Suprapubic skin (tissue), 3 donors: ENCODE measurements around the gene GNB4.

Experiments
- CTCF ChIP-seq, 2 donors: fragments of 200-600 bp in 1 of 2; fragments of 450-650 bp in 1 of 2; sonication (generic) in 1 of 2; IDR thresholded peaks; one replicate each; pipeline ENCODE4 v1.5.1; 2016 to 2019; ENCODE audit warnings: antibody characterized with exemption in 2 of 2, mild to moderate bottlenecking in 1 of 2, moderate library complexity in 1 of 2
- POLR2AphosphoS5 ChIP-seq, 3 donors: sonication (generic); formaldehyde crosslinking; IDR thresholded peaks; one replicate each; pipeline ENCODE4 v1.6.1; 2017; ENCODE audit warnings: antibody characterized with exemption in 3 of 3

GRCh38 chr3:179495483-179495882, 44.2 kb upstream of the GNB4 start:
- no peak for TF ChIP-seq POLR2AphosphoS5 (IDR thresholded peaks at IDR 0.05)
- TF ChIP-seq CTCF (IDR thresholded peaks at IDR 0.05) = no peak
